ENCODE results near the gene DNAH8.
"Not testable (repeated sequence)": the region's sequence is repeated elsewhere in the genome, so short reads cannot be mapped to it uniquely, and the experiment has no call there.

The DNAH8 gene

DNA sequence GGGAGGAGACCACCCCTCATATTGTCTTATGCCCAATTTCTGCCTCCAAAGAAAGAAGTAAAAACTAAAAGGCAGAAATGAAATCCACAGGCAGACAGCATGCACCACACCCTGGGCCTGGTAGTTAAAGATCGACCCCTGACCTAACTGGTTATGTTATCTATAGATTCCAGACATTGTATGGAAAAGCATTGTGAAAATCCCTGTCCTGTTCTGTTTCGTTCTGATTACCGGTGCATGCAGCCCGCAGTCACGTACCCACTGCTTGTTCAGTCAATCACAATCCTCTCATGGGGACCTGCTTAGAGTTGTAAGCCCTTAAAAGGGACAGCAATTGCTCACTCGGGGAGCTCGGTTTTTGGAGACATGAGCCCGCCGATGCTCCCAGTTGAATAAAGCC, 81.3 kb downstream of the DNAH8 start:
- not testable (repeated sequence) for DNase-seq (ENCODE audit: low spot score)

- no peak for DNase-seq (ENCODE audit: low spot score)
These were observed 81.7 kb downstream of the DNAH8 start for GRCh38 chr6:38796850-38797249.

- no peak for DNase-seq (ENCODE audit: low spot score)
These were observed 82.3 kb downstream of the DNAH8 start for GRCh38 chr6:38797391-38797790.

GRCh38 chr6:38799529-38800184, 84.5 kb downstream of the DNAH8 start:
- DNase-seq (ENCODE audit: low spot score) = no peak

DNA sequence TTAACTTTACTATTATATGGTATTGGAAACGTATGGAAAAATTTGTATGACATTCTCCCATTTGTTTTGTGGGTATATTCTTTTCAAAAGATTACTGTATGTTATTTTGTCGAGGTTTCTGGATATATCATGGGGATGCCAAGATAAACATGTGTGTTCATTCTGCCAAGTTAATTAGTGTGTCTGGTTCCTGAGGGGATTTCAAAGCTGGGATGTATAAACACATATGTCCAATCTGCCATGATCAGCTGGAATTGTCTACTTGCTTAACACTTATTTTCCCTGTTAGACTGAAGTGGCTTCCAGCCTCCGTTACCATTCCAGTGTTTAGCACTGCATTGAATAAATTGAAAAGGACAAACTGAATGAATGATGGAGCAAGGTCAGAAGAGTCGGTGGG, 86.2 kb downstream of the DNAH8 start:
- DNase-seq (ENCODE audit: low spot score) = no peak

DNA sequence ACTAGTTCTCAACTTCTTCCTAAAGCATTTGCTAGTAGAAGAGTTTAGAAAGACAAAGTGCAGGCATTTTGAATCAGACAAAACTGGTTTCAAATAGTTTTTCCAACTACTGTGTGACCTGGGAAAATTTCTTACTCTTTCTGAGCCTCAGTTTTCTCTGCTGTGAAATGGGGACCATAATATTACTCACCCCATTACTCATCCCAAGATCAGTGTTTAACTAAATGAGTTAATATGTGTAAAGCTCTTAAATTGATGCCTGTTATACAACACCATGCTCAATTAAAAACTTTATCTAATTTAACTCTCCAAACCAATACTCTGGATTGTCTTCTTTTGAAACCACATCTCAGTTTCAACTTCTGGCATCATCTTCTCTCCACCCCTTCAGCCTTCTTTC, 87.4 kb downstream of the DNAH8 start:
- no peak for DNase-seq (ENCODE audit: low spot score)

GRCh38 chr6:38803129-38803528, 88.0 kb downstream of the DNAH8 start:
- DNase-seq (ENCODE audit: low spot score) = no peak

- no peak for DNase-seq (ENCODE audit: low spot score)
These were observed 89.2 kb downstream of the DNAH8 start for GRCh38 chr6:38804358-38804757.

- no peak for DNase-seq (ENCODE audit: low spot score)
These were observed 90.1 kb downstream of the DNAH8 start for GRCh38 chr6:38805127-38805655.

- no peak for DNase-seq (ENCODE audit: low spot score)
These were observed 90.6 kb downstream of the DNAH8 start for GRCh38 chr6:38805692-38806091.

DNA sequence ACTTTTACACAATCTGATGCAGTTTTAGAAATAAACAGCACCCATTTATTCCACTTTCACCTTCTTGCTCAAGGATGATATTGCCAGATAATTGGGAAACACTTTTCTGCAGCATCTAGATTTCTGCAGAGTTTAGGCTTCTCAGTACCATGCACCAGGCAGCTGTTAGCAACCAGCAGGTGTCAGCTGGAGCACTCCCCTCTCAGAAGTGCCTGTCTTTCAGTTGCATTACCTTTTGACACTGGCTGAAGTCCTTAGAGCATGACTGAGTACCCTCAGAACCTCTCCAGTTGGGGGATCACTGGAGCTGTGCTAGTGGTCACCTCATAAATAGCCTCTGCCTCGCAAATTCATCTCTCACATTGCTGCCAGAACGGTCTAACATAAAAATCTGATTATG, 91.2 kb downstream of the DNAH8 start:
- DNase-seq (ENCODE audit: low spot score) = no peak

GRCh38 chr6:38806833-38807232, 91.7 kb downstream of the DNAH8 start:
- no peak for DNase-seq (ENCODE audit: low spot score)

- DNase-seq (ENCODE audit: low spot score) = no peak
These were observed 92.9 kb downstream of the DNAH8 start for GRCh38 chr6:38808039-38808438.

- no peak for DNase-seq (ENCODE audit: low spot score)
These were observed 98.1 kb downstream of the DNAH8 start for GRCh38 chr6:38813041-38813823.

DNA sequence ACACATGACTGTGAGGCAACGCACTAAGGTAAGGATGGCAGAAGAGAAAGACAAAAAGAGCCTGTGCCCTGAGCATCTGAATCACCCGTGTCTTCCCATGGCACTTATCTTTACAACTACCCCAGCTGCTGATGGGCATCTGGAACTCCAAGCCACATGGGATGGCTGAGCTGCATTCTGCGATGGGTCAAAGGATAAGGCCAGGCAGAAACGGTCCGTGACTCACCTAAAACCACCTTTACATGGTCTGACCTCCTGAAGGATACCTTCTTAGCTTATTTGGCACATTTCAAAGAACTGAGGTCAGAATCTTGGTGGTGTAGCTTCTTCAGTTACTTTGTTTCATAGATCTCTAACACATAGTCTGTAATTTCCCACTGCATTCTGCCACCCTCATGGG, 99.7 kb downstream of the DNAH8 start:
- DNase-seq (ENCODE audit: low spot score) = no peak

GRCh38 chr6:38815250-38815649, 100.1 kb downstream of the DNAH8 start:
- DNase-seq (ENCODE audit: low spot score) = no peak

DNA sequence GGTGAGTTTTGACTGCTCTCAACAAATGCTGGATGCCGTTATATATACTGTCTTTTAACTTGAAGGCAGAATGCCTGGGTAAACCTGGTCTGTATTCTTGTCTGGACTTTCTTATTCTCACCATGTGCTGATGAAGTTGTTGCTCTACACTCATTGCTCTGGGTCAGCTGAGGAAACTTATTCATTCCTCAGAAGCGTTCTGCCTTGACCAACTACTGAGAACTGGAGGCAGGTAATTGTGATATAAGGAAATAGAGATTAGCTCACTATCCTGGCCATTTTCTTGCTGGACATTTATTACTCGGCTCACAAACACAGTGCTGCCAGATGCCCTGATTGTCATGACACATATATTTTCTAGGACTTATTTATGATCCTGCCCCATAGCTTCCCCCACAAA, 103.6 kb downstream of the DNAH8 start:
- DNase-seq (ENCODE audit: low spot score) = no peak

DNA sequence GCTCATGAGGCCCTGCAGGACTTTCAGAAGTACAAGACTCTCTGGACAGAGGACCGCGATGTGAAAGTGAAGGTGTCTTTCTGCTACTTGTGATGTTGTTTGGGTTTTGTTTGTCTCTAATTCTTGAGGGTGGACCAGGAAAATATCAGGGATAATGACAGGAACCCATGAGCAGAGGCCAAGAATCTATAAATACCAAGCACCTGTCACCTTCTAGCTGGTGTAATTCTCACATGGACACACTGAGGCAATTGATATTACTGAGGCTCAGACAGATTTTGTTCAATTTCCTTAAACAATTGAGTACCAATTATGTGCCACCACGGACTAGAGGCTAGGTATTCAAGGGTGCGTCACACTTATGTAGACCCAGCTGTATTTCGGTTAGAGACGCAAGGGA, 107.9 kb downstream of the DNAH8 start:
- no peak for DNase-seq (ENCODE audit: low spot score)

DNA sequence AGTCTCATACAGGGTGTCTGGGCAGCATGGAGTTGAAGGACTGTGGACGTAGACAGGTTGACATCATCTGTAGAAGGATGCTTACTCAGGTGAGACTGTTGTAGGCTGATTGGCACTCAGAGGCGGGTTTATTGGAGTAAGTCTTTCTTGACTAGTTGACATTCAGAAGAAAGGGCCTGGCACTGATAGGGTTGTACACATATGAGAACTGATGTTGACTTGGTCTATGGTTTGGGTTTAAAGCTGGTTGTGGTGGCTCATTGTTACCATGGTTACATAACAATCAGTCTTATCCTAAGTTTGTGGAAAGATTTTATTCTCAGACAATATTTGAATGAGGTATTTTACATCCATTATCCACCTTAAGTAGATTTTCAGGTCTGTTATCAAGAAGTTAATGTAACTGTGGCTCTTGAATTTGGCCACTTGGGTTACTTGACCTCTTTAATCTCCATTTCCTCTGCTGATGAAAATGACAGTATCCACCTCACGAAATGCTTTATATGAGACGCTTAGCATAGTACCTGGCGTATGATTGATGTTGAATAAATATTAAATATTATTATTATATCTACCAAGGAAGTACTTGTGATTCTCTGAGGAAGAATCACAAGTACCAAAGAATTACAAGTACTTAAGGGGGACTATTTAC, 109.3 kb downstream of the DNAH8 start:
- DNase-seq (ENCODE audit: low spot score) = no peak

DNA sequence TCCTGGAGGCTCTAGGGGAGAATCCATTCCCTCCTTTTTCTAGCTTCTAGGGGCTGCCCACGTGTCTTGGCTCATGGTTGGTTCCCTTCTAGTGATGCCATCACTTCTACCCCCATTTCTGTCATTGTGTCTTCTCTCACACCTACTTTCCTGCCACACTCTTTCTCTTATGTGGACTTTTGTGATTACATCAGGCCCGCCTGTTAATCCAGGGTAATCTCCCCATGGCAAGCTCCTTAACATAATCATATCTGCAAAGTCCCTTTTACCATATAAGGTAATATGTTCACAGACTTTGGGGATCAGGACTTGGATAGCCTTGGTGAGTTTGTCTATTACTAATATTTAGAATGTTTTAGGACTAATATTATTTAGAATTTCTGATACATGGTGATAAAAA, 111.9 kb downstream of the DNAH8 start:
- no peak for DNase-seq (ENCODE audit: low spot score)

DNA sequence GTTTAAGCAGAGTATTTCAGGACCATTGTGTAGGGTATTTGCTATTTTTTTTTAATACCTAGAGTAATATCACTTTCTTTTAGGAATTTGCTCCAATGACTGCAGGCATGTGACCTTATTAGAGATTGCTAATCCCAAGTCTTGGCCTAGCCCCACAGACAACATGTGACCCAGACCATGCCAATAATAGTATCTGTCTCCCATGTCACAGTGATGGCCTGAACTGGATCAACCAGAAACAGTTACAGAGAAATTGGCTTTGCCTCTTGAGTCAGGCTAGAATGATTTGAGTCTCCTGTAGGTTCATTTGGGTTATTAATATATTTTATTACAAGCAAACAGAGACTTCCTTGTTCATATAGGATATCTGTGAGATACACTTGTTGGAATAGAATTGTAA, 116.8 kb downstream of the DNAH8 start:
- no peak for DNase-seq (ENCODE audit: low spot score)

DNA sequence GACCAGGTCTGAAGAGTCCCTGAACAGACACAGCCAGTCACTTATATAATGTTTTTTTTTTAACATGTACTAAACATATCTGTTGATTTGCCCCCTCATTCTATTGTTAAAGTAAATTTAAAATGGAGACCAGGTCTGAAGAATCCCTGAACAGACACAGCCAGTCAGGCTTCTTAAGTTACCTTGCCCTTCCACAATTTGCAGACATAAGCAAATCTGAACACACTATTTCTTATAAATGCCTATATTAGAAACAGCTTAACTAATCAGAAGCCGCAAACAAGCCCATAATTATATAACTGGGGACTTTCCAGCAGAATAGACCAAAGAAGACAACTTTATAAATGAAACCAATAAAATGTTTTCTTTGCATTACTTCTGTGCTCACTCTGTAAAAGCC, 118.2 kb downstream of the DNAH8 start:
- no peak for DNase-seq (ENCODE audit: low spot score)

GRCh38 chr6:38836585-38836984, 121.5 kb downstream of the DNAH8 start:
- no peak for DNase-seq (ENCODE audit: low spot score)
